LNCAP (cell line): Measurements from ENCODE around the gene TUBGCP2.

Experiments used
- CTCF ChIP-seq: fragments of 450-650 bp; IDR thresholded peaks from 2 replicates; pipeline ENCODE4 v1.5.1; 2017; ENCODE audit warnings: mild to moderate bottlenecking

The TUBGCP2 gene

DNA sequence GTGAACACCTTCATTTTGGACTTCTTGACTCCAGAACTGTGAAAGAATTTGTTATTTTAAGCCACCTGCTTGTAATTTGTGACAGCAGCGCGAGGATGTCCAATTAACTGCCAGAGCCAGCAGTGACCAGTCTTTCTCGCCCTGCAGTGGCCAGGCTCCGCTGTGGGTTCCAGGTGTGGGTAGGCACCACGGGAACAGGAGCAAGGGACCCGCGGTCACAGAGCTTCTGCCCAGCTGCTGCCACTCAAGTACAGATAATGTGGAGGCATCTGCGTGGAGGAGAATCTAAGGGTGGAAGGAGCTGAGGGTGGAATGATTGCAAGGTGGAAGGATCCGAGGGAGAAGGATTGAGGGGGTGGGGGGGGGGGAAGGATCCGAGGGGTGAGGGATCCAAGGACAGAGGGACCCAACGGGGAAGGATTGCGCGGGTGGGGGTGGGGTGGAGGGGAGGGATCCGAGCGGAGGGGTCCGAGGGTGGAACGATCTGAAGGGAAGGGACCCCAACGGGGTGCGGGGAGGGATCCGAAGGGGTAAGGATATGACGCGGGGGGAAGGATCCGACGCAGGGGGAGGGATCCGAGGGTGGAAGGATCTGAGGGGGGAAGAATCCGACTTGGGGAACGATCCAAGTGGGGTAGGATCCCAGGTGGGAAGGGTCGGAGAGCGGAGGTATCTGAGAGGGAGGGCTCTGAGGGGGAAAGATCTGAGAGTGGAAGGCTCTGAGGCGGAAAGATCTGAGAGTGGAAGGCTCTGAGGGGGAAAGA lies 24.4 kb upstream of the TUBGCP2 start:
- no peak for TF ChIP-seq CTCF

DNA sequence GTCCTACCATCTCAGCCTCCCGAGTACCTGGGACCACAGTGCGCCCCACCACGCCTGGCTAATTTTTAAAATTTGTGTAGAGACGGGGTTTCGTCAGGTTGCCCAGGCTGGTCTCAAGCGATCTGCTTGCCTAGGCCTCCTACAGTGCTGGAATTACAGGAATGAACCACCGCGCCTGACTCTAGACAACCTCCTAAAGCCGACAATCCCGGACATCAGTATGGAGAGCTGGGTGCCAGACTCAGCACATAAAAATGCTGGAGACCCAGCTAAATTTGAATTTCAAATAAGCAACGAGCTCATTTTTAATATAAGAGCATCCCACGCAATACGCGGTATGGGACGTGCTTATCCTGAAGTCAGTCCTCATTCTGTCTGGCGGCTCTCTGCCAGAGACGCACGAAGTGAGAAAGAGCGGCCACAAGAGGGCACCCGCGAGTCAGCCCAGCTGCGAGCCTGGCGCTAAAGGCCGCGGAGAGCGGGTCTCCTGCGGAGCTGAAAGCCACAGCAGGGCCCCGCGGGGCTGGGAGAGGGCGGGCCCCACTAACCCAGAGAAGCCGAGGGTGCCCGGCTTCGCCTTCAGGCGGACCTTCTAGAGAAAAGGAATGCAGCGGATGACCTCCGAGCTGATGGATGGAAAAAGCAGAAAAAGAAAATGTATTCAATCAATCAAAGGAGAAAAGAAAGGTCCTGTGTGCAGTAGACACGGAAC lies 21.0 kb upstream of the TUBGCP2 start:
- peak; percentile 93 for TF ChIP-seq CTCF

DNA sequence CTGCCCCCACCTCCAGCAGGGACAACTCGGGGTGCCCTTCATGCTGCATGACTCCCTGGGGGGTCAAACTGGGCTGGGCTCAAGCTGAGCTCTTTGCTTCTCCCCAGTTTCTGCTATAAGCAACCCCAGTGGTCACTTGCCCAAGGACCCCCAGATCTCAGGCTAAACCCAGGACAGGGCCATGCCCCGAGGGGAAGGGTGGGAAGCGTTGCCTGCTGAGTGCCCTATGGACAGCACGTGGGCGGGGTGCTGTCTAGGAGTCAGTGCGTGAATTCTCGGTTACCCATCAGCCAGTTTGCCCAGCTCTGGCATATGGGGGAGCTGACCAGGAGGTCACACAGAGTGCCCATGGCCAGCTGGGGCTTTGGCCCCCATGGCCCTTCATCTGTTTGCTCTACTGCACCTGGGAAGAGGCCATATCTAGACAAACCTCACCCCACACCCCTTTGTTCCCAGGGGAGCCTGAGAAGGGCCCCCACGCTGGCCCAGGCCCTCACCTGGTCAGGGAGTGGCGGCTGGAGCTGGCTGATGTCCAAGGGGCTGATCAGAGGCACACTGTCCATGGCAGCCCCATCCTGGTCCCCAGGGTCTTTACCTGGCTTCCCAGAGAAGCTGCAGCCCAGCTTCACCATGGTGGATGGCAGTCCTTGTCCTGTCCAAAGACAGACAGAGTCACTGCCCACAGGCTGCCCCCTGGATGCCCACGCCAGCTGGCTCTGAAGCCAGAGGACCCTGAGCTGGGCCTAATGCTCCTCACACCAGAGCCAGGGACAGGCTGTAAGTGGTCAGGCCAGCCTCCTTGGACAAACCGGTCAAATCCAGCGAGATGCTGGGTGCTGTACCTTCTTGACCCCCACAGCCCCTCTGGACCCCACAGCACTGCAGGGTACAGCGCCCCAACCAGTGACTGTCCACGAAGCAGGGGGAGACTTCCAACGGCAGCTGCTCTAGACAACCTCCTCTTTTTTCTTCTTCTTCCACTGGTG lies 20.0 kb upstream of the TUBGCP2 start:
- no peak for TF ChIP-seq CTCF

DNA sequence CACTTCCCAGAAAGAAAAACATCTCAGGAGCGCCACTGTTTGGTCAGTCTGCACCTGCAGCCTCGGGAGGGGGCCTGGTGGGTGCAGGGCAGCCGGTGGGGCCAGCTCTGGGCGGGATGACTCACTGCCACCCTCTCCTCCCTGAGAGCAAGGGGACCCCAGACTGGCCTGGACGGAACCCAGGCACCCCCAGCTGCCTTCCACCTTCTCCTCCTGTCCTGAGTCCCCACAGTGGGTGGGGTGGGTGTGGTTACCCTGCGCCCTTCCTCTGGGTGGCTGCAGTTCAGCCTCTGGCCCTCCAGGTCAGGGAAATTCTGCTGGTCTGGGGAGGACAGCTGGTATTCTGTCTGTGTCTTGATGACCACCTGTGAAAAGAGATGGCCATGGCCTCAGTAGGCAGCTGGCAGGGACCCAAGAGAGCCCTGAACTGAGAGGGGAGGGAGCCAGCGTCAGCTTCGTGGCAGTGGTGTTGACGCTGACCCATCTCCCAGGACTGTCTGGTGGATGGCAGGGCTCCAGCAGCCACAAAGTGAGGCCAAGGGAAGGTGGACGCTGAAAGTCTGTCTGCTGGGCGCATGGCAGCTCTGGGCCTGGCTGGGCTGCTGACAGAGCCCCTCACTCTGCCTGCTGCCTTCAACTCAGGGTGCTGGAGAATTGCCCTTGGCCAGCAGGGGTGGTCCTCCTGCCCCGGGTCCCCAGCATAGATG lies 19.1 kb upstream of the TUBGCP2 start:
- TF ChIP-seq CTCF: no peak

- no peak for TF ChIP-seq CTCF
Observed at GRCh38 chr10:133326745-133327650, 18.3 kb upstream of the TUBGCP2 start.

DNA sequence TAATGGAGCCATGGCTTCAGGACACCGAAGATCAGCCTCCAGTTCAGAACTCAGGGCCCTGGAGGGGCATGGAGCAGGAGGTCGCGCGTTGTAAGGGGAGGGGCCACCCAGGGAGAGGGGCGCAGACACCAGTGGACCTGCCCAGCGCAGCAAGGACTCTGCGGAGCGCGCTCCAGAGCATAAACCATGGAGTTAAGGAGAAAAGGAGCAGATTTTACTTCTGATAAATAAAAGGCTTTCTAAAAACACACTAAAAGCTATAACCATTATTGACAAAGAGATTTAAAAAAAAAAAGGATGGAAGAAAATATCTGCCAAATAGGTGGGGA lies 17.5 kb upstream of the TUBGCP2 start:
- TF ChIP-seq CTCF: no peak
